SK-N-SH treated with all-trans-retinoic acid at 6 μM for 48 hours (cell line): Measurements from ENCODE around the gene HPCAL4.

Experiments used
- ATAC-seq: fragments of 200-7000 bp; cut with Tn5 transposase; 3 replicates; pipeline ENCODE4 v1.9.1; 2020; ENCODE audit warnings: mild to moderate bottlenecking, moderate library complexity
- ARNTL ChIP-seq: fragments of 450-650 bp; formaldehyde crosslinking; IDR thresholded peaks from 2 replicates; pipeline ENCODE4 v1.5.0; 2020; ENCODE audit warnings: low read depth, mild to moderate bottlenecking, moderate library complexity, borderline replicate concordance
- CSDC2 ChIP-seq: fragments of 250-450 bp; sonication (Bioruptor Pico); IDR thresholded peaks from 2 replicates; pipeline ENCODE4 v1.5.0; 2020; ENCODE audit warnings: mild to moderate bottlenecking, moderate library complexity
- ESRRG ChIP-seq: fragments of 250-450 bp; sonication (Bioruptor Pico); IDR thresholded peaks from 2 replicates; pipeline ENCODE4 v1.6.1; 2021; ENCODE audit warnings: mild to moderate bottlenecking
- GLIS3 ChIP-seq: fragments of 250-450 bp; sonication (Bioruptor Pico); IDR thresholded peaks from 2 replicates; pipeline ENCODE4 v1.5.0; 2020; ENCODE audit warnings: mild to moderate bottlenecking, moderate library complexity
- ISL1 ChIP-seq: fragments of 250-450 bp; sonication (Bioruptor Pico); IDR thresholded peaks from 2 replicates; pipeline ENCODE4 v2.1.2; 2022; ENCODE audit warnings: mild to moderate bottlenecking, moderate library complexity
- OSR1 ChIP-seq: fragments of 250-450 bp; sonication (Bioruptor Pico); IDR thresholded peaks from 2 replicates; pipeline ENCODE4 v1.8.0; 2022; ENCODE audit warnings: moderate library complexity, mild to moderate bottlenecking, inconsistent platforms
- POU6F1 ChIP-seq: fragments of 250-450 bp; sonication (Bioruptor Pico); IDR thresholded peaks from 2 replicates; pipeline ENCODE4 v1.8.0; 2021; ENCODE audit warnings: low read depth, mild to moderate bottlenecking, moderate library complexity, borderline replicate concordance
- PPARA ChIP-seq: fragments of 250-450 bp; sonication (Bioruptor Pico); IDR thresholded peaks from 2 replicates; pipeline ENCODE4 v1.5.0; 2020; ENCODE audit warnings: mild to moderate bottlenecking, borderline replicate concordance
- SNAI2 ChIP-seq: fragments of 250-450 bp; sonication (Bioruptor Pico); IDR thresholded peaks from 2 replicates; pipeline ENCODE4 v1.5.0; 2020; ENCODE audit warnings: mild to moderate bottlenecking, moderate library complexity
- TCF4 ChIP-seq: fragments of 250-450 bp; sonication (Bioruptor Pico); IDR thresholded peaks from 2 replicates; pipeline ENCODE4 v1.8.0; 2021; ENCODE audit warnings: mild to moderate bottlenecking, moderate library complexity, borderline replicate concordance
- TOX ChIP-seq: fragments of 250-450 bp; sonication (Bioruptor Pico); IDR thresholded peaks from 2 replicates; pipeline ENCODE4 v1.8.0; 2021; ENCODE audit warnings: mild to moderate bottlenecking, moderate library complexity, borderline replicate concordance
- TSHZ2 ChIP-seq: fragments of 250-450 bp; sonication (Bioruptor Pico); IDR thresholded peaks from 2 replicates; pipeline ENCODE4 v1.5.0; 2020; ENCODE audit warnings: mild to moderate bottlenecking, moderate library complexity
- ZFP3 ChIP-seq: fragments of 250-450 bp; sonication (Bioruptor Pico); IDR thresholded peaks from 2 replicates; pipeline ENCODE4 v1.5.0; 2020; ENCODE audit warnings: mild to moderate bottlenecking, moderate library complexity
- ZNF565 ChIP-seq: fragments of 450-650 bp; formaldehyde crosslinking; conservative IDR thresholded peaks from 2 replicates; pipeline ENCODE4 v1.5.0; 2020; ENCODE audit warnings: low read depth, mild to moderate bottlenecking, moderate library complexity
- ZNF70 ChIP-seq: fragments of 450-650 bp; formaldehyde crosslinking; IDR thresholded peaks from 2 replicates; pipeline ENCODE4 v1.5.0; 2020; ENCODE audit warnings: mild to moderate bottlenecking, moderate library complexity
- ZNF8 ChIP-seq: fragments of 450-650 bp; formaldehyde crosslinking; IDR thresholded peaks from 2 replicates; pipeline ENCODE4 v1.5.0; 2020; ENCODE audit warnings: mild to moderate bottlenecking, moderate library complexity
- TF ChIP-seq, protein P1 (sequence below): fragments of 250-450 bp; sonication (Bioruptor Pico); IDR thresholded peaks from 2 replicates; pipeline ENCODE4 v1.5.1; 2020; ENCODE audit warnings: low read depth, mild to moderate bottlenecking, moderate library complexity
- TF ChIP-seq, protein P2 (sequence below): fragments of 250-450 bp; sonication (Bioruptor Pico); IDR thresholded peaks from 2 replicates; pipeline ENCODE4 v1.5.1; 2021; ENCODE audit warnings: mild to moderate bottlenecking, moderate library complexity
- TF ChIP-seq, protein P3 (sequence below): fragments of 250-450 bp; sonication (Bioruptor Pico); IDR thresholded peaks from 2 replicates; pipeline ENCODE4 v1.8.0; 2020; ENCODE audit warnings: mild to moderate bottlenecking, moderate library complexity, borderline replicate concordance

The HPCAL4 gene

DNA sequence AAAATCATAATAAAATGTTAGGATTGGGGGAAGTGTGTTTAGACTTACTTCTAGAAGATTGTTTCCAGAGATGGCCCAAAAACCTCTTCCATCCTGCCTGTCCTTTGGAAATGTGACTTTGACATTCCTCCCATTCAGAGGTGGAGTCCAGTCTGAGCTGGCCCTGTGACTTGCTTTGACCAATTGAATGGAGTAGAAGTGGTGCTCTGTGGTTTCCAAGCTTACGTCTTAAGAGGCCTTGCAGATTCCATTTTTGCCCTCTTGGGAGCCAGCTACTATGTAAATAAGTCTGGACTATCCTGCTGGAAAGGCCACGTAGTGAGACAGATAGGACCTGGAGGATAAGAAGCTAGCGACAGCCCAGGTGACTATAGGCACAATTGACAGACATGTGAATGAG, 18.0 kb downstream of the HPCAL4 start (continued):
- TF ChIP-seq, protein P1, sequence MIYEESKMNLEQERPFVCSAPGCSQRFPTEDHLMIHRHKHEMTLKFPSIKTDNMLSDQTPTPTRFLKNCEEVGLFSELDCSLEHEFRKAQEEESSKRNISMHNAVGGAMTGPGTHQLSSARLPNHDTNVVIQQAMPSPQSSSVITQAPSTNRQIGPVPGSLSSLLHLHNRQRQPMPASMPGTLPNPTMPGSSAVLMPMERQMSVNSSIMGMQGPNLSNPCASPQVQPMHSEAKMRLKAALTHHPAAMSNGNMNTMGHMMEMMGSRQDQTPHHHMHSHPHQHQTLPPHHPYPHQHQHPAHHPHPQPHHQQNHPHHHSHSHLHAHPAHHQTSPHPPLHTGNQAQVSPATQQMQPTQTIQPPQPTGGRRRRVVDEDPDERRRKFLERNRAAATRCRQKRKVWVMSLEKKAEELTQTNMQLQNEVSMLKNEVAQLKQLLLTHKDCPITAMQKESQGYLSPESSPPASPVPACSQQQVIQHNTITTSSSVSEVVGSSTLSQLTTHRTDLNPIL (CRISPR knock-in tag): no peak
- TF ChIP-seq CSDC2 (CRISPR knock-in tag) (no peak), ISL1 (CRISPR knock-in tag) (no peak)

GRCh38 chr1:39672551-39672947, 18.7 kb downstream of the HPCAL4 start:
- peak; percentile 74 for ATAC-seq
- TF ChIP-seq TOX (CRISPR knock-in tag) (no peak), ZNF565 (CRISPR knock-in tag) (no peak), PPARA (CRISPR knock-in tag) (no peak), POU6F1 (CRISPR knock-in tag) (no peak), ZFP3 (CRISPR knock-in tag) (no peak), ZNF70 (no peak), SNAI2 (CRISPR knock-in tag) (no peak), TSHZ2 (CRISPR knock-in tag) (no peak), CSDC2 (CRISPR knock-in tag) (no peak), ARNTL (CRISPR knock-in tag) (no peak), ZNF8 (CRISPR knock-in tag) (no peak), ESRRG (CRISPR knock-in tag) (no peak), ISL1 (CRISPR knock-in tag) (no peak), OSR1 (CRISPR knock-in tag) (no peak), GLIS3 (CRISPR knock-in tag) (no peak), TCF4 (CRISPR knock-in tag) (no peak)
- TF ChIP-seq, protein P1 (CRISPR knock-in tag): no peak
- TF ChIP-seq, protein P2, sequence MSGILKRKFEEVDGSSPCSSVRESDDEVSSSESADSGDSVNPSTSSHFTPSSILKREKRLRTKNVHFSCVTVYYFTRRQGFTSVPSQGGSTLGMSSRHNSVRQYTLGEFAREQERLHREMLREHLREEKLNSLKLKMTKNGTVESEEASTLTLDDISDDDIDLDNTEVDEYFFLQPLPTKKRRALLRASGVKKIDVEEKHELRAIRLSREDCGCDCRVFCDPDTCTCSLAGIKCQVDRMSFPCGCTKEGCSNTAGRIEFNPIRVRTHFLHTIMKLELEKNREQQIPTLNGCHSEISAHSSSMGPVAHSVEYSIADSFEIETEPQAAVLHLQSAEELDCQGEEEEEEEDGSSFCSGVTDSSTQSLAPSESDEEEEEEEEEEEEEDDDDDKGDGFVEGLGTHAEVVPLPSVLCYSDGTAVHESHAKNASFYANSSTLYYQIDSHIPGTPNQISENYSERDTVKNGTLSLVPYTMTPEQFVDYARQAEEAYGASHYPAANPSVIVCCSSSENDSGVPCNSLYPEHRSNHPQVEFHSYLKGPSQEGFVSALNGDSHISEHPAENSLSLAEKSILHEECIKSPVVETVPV (CRISPR knock-in tag): no peak
- TF ChIP-seq, protein P3, sequence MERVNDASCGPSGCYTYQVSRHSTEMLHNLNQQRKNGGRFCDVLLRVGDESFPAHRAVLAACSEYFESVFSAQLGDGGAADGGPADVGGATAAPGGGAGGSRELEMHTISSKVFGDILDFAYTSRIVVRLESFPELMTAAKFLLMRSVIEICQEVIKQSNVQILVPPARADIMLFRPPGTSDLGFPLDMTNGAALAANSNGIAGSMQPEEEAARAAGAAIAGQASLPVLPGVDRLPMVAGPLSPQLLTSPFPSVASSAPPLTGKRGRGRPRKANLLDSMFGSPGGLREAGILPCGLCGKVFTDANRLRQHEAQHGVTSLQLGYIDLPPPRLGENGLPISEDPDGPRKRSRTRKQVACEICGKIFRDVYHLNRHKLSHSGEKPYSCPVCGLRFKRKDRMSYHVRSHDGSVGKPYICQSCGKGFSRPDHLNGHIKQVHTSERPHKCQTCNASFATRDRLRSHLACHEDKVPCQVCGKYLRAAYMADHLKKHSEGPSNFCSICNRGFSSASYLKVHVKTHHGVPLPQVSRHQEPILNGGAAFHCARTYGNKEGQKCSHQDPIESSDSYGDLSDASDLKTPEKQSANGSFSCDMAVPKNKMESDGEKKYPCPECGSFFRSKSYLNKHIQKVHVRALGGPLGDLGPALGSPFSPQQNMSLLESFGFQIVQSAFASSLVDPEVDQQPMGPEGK (CRISPR knock-in tag): no peak
